GM18520 (cell line): ENCODE results near the gene CC2D2A.

Experiments used
- ATAC-seq: cut with Tn5 transposase; IDR thresholded peaks from one replicate; pipeline ENCODE4 v1.9.1; 2021; ENCODE audit not compliant: unreplicated experiment

The CC2D2A gene

GRCh38 chr4:15469402-15470127, at the start of gene CC2D2A:
CC2D2A (plus strand) TSS chr4:15469882; CDS start chr4:15475933, 6,051 bp downstream.
- no peak for ATAC-seq

GRCh38 chr4:15420642-15421041, 49.0 kb upstream of the CC2D2A start:
- ATAC-seq, result no peak

GRCh38 chr4:15423285-15423711, 46.4 kb upstream of the CC2D2A start:
- no peak for ATAC-seq

GRCh38 chr4:15425520-15425919, 44.2 kb upstream of the CC2D2A start:
- no peak for ATAC-seq

GRCh38 chr4:15427161-15427560, 42.5 kb upstream of the CC2D2A start:
- ATAC-seq, result no peak

GRCh38 chr4:15427701-15428100, 42.0 kb upstream of the CC2D2A start, which contains the start of gene C1QTNF7:
C1QTNF7 (plus strand) TSS chr4:15428033; CDS start chr4:15435744, 7,711 bp downstream.
- no peak for ATAC-seq

GRCh38 chr4:15428611-15429010, 41.1 kb upstream of the CC2D2A start:
- ATAC-seq, result no peak

- no peak for ATAC-seq
Observed at GRCh38 chr4:15434091-15434490, 35.6 kb upstream of the CC2D2A start.

GRCh38 chr4:15434676-15435075, 35.0 kb upstream of the CC2D2A start:
- ATAC-seq, result no peak

- no peak for ATAC-seq
Observed at GRCh38 chr4:15436513-15436912, 33.2 kb upstream of the CC2D2A start.

- no peak for ATAC-seq
Observed at GRCh38 chr4:15438939-15439524, 30.6 kb upstream of the CC2D2A start.

- no peak for ATAC-seq
Observed at GRCh38 chr4:15443371-15444160, 26.1 kb upstream of the CC2D2A start.

GRCh38 chr4:15444276-15444675, 25.4 kb upstream of the CC2D2A start:
- no peak for ATAC-seq

- ATAC-seq, result no peak
Observed at GRCh38 chr4:15444879-15445547, 24.7 kb upstream of the CC2D2A start.

GRCh38 chr4:15451181-15451865, 18.4 kb upstream of the CC2D2A start:
- ATAC-seq, result no peak

- ATAC-seq, result no peak
Observed at GRCh38 chr4:15451866-15452765, 17.6 kb upstream of the CC2D2A start.

GRCh38 chr4:15455290-15455689, 14.4 kb upstream of the CC2D2A start:
- ATAC-seq, result no peak

- ATAC-seq, result peak; percentile 65
Observed at GRCh38 chr4:15457406-15458201, 12.1 kb upstream of the CC2D2A start.

GRCh38 chr4:15458616-15459015, 11.1 kb upstream of the CC2D2A start:
- no peak for ATAC-seq
